ENCODE results near the gene CSMD2. TPM values are rescaled to one million over a fixed set of nuclear protein-coding genes. Genes with fewer than 3 reads are reported as not detected.

Gene CSMD2
- total and polyA plus RNA-seq, 2 experiments from 2014 or later, result 5.3 to 16.6 TPM

DNA sequence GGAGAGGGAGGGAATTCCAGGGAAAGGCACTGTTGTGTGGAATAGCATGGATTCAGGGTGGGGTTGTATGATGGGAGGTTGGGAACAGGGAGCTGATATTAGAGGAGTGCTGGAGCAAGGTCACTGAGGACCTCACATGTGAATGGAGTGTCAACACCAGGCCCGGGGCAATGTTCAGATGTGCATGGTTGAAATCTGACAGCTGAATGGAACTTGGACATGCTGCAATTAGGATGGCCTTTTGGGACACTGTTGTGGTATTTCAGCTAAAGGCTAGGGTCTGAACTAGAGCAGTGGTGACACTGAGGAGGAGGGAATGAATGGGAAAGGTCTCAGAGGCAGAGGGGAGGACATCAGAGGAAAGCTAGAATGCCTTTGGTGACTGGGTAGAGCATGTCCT lies 667.6 kb downstream of the CSMD2 start:
- no peak for TF ChIP-seq ZNF331 (CRISPR knock-in tag; IDR thresholded peaks at IDR 0.05; ENCODE audit: low read depth)
- TF ChIP-seq POLR2AphosphoS5 (IDR thresholded peaks at IDR 0.05; ENCODE audit: low read depth), result no peak
- TF ChIP-seq EZH2phosphoT487 (IDR thresholded peaks at IDR 0.05; ENCODE audit: unreplicated experiment), result no peak
- no peak for TF ChIP-seq REST (IDR thresholded peaks at IDR 0.05; ENCODE audit: unreplicated experiment)
- TF ChIP-seq, protein P1, sequence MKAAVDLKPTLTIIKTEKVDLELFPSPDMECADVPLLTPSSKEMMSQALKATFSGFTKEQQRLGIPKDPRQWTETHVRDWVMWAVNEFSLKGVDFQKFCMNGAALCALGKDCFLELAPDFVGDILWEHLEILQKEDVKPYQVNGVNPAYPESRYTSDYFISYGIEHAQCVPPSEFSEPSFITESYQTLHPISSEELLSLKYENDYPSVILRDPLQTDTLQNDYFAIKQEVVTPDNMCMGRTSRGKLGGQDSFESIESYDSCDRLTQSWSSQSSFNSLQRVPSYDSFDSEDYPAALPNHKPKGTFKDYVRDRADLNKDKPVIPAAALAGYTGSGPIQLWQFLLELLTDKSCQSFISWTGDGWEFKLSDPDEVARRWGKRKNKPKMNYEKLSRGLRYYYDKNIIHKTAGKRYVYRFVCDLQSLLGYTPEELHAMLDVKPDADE (IDR thresholded peaks at IDR 0.05), result no peak
- no peak for TF ChIP-seq STAT1 (IDR thresholded peaks at IDR 0.05; ENCODE audit: unreplicated experiment)
- TF ChIP-seq JUNB (IDR thresholded peaks at IDR 0.05; ENCODE audit: unreplicated experiment), result no peak
- no peak for TF ChIP-seq CREB1 (CRISPR knock-in tag; IDR thresholded peaks at IDR 0.05; ENCODE audit: low read depth)
- TF ChIP-seq NANOG (IDR thresholded peaks at IDR 0.05; ENCODE audit: borderline replicate concordance), result no peak
- no peak for TF ChIP-seq EZH2 (IDR thresholded peaks at IDR 0.05; ENCODE audit: low read depth, unreplicated experiment)
- no peak for TF ChIP-seq ZNF114 (CRISPR knock-in tag; IDR thresholded peaks at IDR 0.05)
- no peak for TF ChIP-seq ZNF462 (CRISPR knock-in tag; IDR thresholded peaks at IDR 0.05)
- TF ChIP-seq CTCF (conservative IDR thresholded peaks at IDR 0.05; ENCODE audit: low read depth in 2 of 2), result no peak
- peaks cover 54% of the 10 kb centered on the region for H3K36me3 Mint-ChIP-seq (ENCODE audit: low read depth)
- no peaks in the 10 kb centered on the region for H3F3A ChIP-seq (replicated peaks; ENCODE audit: low read depth)
- no peak overlapping the region for H2AFZ ChIP-seq
- no peaks in the 10 kb centered on the region for H4K20me1 ChIP-seq (replicated peaks; ENCODE audit: insufficient read depth)
- no peak overlapping the region for H3K27ac Mint-ChIP-seq
- peaks cover 20% of the 10 kb centered on the region for H3K36me3 ChIP-seq (ENCODE audit: insufficient read depth)
- H3K4me2 ChIP-seq, result no peak overlapping the region
- peaks cover 3% of the 10 kb centered on the region for H3K27me3 Mint-ChIP-seq (ENCODE audit: insufficient read depth, low read depth, poor library complexity)
- H3K4me1 Mint-ChIP-seq, result peaks cover 5% of the 10 kb centered on the region
- no peaks in the 10 kb centered on the region for H3K27me3 ChIP-seq (ENCODE audit: insufficient read depth)
- no peak for DNase-seq (ENCODE audit: low spot score)
- no peaks in the 10 kb centered on the region for H3K4me1 ChIP-seq (ENCODE audit: insufficient read depth)
- no peak overlapping the region for H3K4me3 ChIP-seq
- no peaks in the 10 kb centered on the region for H3K79me2 ChIP-seq (replicated peaks; ENCODE audit: insufficient read depth)
- no peak for ATAC-seq
- H3K4me3 Mint-ChIP-seq, result no peak overlapping the region
- no peaks in the 10 kb centered on the region for H3K9me2 ChIP-seq (ENCODE audit: insufficient read depth)
- H3K27ac ChIP-seq (ENCODE audit: low read depth), result no peak overlapping the region
- peaks cover 53% of the 10 kb centered on the region for H3K9me3 Mint-ChIP-seq
